IPS-11a (cell line): Measurements from ENCODE around the gene ANKRD34A.

Source experiments
- H3K4me3 ChIP-seq: one replicate; pipeline ENCODE4 v1.5.1; 2013; ENCODE audit warnings: low read depth, low read length, control low read depth

The ANKRD34A gene

DNA sequence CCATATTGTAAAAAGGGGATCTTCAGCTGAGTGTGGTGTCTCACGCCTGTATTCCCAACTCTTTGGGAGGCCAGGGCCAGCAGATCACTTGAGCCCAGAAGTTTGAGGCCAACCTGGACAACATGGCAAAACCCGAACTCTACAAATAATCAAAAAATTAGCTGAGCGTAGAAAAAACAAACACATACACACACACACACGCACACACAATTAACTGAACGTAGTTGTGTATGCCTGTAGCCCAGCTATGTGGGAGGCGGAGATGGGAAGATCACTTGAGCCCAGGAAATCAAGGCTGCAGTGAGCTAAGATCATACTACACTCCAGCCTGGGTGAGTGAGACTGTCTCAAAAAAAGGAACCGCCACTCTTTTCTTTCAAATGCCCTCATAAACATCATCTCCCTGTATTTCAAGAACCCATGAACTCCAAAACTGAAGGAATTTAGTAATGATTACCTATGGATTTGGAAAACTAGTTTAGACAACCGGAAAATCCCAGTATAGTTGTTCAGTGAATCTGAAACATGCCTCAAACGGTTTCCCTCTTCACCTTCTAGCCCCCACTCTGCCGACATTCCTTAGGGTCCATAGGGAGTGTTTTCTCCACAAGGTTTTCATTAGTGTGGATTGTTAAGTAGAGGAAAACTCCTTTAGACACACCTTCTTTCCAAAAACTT is 27.5 kb upstream of the ANKRD34A start:
- no peak overlapping the region for H3K4me3 ChIP-seq

DNA sequence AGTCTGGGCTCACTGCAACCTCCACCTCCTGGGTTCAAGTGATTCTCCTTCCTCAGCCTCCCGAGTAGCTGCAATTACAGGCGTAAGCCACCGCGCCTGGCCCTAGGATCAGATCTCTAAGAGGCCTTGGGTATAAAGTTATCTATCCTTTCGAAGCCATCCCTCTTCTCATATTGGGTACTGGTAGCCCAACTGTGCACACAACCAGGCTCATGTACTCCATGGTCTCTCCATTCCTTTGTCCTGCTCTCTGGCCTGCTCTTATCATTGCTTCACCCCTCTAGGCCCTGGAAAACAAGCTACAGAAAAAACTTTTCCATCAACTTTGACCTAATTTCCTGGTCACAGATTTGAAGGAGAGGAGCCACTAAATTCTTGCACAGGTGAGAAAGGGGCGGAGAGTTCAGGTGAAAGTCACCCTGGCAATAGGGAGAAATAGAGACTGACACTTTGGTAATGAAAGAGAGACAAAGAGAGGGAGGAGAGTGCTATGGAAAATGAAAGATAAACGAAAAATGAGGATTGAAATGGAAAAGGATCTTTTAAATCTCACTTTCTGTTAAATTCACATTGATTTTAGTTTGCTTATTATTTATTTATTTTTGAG is 26.0 kb upstream of the ANKRD34A start:
- H3K4me3 ChIP-seq: no peak overlapping the region

- H3K4me3 ChIP-seq: no peak overlapping the region
Measured at GRCh38 chr1:145988773-145989172, 24.4 kb upstream of the ANKRD34A start.

GRCh38 chr1:145987926-145988325 is 23.6 kb upstream of the ANKRD34A start:
- no peak overlapping the region for H3K4me3 ChIP-seq

DNA sequence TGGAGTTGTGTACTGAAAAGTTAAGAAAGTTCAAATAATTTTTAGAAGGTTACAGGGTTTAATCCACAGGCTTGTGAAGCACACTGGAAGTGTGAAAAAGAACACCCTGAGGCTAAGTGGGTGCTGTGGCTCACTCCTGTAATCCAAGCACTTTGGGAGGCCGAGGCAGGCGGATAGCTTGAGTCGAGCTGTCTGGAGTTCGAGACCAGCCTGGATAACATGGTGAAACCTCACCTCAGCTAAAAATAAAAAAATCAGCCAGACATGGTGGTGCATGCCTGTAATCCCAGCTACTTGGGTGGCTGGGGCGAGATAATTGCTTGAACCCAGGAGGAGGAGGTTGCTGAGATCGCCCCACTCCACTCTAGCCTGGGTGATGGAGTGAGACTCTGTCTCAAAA is 22.2 kb upstream of the ANKRD34A start:
- H3K4me3 ChIP-seq: no peak overlapping the region

- H3K4me3 ChIP-seq: no peak overlapping the region
Measured at GRCh38 chr1:145985502-145986439, 21.4 kb upstream of the ANKRD34A start.

DNA sequence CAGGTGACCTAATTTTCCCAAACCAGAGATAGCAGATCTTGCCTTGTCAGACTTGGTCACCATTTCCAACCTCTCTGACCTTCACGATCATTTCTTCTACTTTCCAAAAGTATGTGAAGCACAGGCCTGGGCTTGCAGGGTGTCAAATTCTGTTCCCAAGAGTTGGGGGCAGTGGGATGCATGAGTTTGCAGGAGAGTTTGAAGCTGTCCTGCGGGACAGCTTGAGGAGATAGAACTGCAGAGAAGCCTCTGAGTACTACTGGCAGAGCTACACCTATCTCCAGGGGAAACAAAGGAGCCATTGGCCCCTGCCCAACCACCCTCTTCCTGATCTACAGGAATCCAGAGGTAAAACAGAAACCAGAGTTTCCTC is 20.7 kb upstream of the ANKRD34A start:
- no peak overlapping the region for H3K4me3 ChIP-seq

GRCh38 chr1:145983960-145984830 is 19.8 kb upstream of the ANKRD34A start:
- no peak overlapping the region for H3K4me3 ChIP-seq

GRCh38 chr1:145983206-145983675 is 18.9 kb upstream of the ANKRD34A start:
- H3K4me3 ChIP-seq: no peak overlapping the region

GRCh38 chr1:145982010-145982723 is 17.8 kb upstream of the ANKRD34A start:
- H3K4me3 ChIP-seq: no peak overlapping the region

DNA sequence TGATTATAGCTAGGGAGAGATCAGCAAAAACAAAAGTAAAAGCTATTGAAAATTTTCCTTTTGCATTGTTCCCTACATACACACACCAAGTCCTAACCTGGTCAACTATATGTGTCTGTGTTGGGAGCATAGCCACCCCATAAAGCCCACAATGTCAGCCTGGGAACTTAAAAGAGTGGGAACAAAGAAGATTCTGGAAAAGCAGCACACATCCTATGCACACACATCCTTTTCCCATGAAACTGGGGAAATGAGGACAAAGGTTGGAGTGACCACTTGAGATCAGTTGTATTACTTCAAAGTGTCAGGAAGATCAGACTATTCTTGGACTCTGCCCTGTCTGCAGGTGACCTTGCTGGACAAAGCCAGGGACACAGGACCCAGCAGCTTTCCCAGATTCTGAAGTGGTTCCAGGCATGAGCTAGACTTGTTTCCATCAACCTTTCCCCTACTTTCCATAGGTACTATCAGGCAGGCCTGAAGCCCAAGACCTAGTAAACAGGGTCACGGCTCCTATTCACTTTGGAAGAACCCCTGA is 16.2 kb upstream of the ANKRD34A start:
- no peak overlapping the region for H3K4me3 ChIP-seq

DNA sequence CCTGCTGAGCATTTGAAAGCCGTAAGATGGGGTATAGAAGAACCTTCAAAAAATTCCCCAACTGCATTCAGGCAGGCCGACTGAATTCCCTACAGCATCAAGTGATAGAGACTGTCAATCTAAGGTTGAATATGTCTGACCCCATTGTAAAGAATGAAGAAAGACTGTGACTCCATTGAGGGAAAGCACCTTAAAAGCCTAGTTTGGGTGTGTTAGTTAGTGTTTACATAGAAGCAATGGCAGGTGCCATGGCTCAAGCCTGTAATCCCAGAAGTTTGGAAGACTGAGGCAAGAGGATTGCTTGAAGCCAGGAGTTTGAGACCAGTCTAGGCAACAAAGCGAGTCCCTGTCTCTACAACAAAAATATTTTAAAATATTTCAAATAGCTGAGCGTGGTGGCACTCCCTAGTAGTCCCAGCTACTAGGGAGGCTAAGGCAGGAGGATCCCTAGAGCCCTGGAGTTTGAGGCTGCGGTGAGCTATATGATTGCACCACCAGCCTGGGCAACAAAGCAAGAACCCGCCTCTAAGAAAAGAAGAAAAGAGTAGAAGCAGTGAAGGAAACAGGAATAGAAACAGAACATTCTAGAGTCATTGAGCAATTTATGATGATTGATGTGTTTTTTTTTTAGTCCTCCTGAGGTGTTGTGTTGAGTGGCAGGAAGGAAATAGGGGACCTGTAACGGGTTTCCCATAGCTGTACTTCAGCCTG is 15.5 kb upstream of the ANKRD34A start:
- H3K4me3 ChIP-seq: no peak overlapping the region

DNA sequence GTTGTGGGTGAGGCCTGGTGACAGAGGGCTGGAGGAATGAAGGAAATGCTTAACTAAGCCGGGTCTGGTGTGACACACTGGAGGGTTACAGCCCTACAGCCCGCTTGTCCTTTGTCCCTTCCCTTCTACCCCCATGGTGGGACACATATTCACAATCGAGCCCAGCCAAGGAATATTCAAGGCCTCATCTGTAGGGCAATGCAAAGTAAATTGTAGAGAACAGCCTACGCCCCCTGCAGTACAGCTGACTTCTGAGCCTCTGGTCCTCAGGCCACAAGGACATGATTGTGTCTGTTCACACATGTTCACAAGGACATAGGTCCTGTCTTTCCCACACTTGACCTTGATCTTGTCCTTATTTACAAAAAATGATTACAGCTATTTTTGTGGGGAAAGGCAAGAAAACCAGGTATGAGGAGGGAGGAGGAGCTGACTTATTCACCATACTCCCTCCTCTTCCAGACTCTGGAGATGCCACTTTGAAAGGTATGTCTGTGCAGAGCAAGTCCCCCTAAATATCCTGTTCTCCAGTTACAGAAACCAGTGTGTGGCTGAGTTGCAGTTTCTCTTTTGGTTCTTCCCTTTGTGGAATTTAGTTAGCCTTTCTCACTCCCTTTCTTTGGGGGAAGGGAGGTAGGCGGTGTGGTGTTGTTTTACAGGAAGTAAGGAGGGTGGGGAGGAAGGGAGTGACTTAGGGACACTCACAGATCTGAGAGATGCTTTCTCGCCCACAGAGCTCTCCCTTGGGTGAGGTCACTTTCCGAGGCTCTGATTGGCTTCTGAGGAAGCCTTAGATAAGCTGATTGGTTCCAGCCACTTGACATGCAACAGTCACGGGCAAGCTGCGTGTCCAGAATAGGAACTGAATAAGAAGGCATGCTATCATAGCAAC is 14.7 kb upstream of the ANKRD34A start:
- no peak overlapping the region for H3K4me3 ChIP-seq

DNA sequence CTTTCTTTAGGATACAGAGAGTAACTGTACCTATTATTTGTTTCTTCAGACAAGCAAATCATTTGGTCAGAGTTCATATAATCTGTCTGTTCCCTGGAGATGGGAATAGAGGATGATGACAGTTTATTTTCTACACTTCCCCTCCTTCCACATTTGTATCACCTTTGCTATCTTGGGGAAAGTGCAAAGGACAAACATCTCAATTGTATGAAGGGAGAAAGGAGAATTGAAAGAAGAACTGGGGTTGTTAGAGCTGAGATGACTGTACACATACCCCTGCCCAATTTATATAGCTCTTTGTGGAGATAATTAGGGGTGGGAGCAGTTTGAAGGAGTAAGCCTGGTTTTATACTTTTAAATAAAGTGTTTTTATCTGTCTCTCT is 14.1 kb upstream of the ANKRD34A start:
- H3K4me3 ChIP-seq: no peak overlapping the region

GRCh38 chr1:145977486-145978470 is 13.4 kb upstream of the ANKRD34A start:
- no peak overlapping the region for H3K4me3 ChIP-seq

DNA sequence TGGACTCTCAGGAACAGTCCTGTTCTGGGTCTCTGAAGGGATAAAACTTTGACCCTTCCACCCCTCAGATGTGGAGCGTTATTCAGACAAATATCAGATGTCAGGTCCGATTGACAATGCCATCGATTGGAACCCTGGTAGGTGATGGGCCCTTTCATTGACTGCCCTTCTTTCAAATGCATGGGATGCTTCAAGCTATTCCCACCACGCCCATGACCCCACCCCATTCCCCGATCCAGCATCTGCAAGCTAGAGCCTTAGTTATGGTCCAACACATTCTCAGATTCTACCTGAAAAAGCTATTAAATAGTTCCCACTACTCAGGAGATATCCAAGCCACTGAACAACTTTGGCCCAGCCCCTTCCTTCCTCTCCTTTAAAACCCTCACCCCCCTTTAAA is 12.6 kb upstream of the ANKRD34A start:
- no peak overlapping the region for H3K4me3 ChIP-seq

GRCh38 chr1:145975216-145975615 is 10.8 kb upstream of the ANKRD34A start:
- no peak overlapping the region for H3K4me3 ChIP-seq
